ENCODE results near the gene BPIFA3.

Gene BPIFA3

DNA sequence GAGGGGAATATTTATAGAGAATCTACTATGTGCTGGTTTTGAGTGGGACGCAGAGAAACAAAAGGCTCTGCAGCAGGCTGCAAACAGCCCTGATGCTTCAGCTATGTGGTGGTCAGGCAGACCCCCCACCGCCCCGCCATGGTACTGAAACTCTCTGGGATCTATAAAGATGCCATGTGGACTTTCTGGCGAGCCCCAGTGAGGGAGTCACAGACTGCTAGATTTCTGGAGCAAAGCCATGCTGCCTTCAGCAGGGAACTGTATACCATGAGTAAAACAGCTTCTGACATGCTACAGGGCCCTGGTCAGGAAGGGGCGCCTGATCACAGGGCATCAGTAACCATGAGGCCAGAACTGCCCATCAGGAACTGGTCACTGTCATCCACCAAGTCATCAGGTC, 46.6 kb downstream of the BPIFA3 start:
- no peak for DNase-seq (ENCODE audit: low read depth in 2 of 2)

GRCh38 chr20:33267701-33268100, 50.5 kb downstream of the BPIFA3 start:
- no peak for DNase-seq (ENCODE audit: low read depth in 2 of 2)

- DNase-seq (ENCODE audit: low read depth in 2 of 2) = no peak
Observed at GRCh38 chr20:33272155-33272873, 55.2 kb downstream of the BPIFA3 start.

GRCh38 chr20:33273117-33273851, 56.1 kb downstream of the BPIFA3 start:
- no peak for DNase-seq (ENCODE audit: low read depth in 2 of 2)

- no peak for DNase-seq (ENCODE audit: low read depth in 2 of 2)
Observed at GRCh38 chr20:33275215-33275614, 58.1 kb downstream of the BPIFA3 start.

DNA sequence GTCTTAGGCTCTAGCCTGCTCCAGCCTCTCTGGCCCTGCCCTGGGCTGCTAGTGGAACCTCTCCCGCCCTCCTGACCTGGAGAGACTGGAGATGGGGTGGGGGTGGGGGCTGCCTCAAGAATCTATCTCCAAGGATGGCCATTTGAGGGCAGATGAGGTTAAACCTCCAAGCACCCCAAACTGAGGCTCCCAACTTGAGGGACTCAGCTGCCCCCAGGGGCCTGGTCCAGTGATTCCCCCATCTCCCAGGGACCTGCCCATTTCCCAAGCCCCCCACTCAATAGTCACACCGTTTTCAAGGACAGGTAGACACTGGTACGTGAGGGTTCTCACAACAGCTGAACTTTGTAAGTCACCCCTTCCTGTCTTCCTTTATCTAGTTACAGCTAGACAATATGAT, 58.7 kb downstream of the BPIFA3 start:
- no peak for DNase-seq (ENCODE audit: low read depth in 2 of 2)

GRCh38 chr20:33276303-33277113, 59.4 kb downstream of the BPIFA3 start:
- no peak for DNase-seq (ENCODE audit: low read depth in 2 of 2)
